GM18873 (cell line): ENCODE results near the gene UBE2V1.
"Not testable (repeated sequence)": the region's sequence is repeated elsewhere in the genome, so short reads cannot be mapped to it uniquely, and the experiment has no call there.

Source experiments
- ATAC-seq: cut with Tn5 transposase; IDR thresholded peaks from one replicate; pipeline ENCODE4 v1.9.1; 2021; ENCODE audit warnings: mild to moderate bottlenecking, moderate library complexity, moderate number of reproducible peaks; ENCODE audit not compliant: unreplicated experiment, low FRiP score

The UBE2V1 gene

DNA sequence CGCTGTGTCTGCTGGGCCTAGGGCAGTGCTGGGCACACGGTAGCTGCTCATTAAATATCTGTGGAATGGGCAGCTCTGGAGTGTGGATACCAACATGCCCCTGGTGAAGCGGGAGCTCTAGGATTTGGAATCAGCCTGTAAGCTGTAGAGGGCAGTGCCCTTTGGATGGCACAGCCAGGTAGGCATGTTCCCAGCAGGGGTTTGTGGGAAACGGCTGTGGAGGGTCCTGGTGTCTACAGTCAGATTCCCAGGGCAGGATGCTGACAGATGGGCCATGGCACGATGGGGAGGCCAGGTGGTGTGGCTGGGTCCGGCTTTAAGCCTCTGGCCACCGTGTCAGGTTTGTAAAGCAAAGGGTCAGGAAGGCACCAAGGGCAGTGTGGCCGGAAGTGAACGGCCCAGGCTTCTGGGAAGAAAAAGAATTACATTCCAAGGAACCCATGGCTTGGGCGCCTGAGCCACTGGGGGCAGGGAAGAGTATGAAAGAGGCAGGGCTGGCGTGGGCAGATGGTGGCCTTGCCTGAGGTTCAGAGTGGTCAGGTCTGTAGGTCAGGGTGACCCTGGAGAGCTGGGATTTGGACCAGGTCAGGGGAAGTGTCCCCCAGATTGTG, 44.8 kb downstream of the UBE2V1 start:
- no peak for ATAC-seq

DNA sequence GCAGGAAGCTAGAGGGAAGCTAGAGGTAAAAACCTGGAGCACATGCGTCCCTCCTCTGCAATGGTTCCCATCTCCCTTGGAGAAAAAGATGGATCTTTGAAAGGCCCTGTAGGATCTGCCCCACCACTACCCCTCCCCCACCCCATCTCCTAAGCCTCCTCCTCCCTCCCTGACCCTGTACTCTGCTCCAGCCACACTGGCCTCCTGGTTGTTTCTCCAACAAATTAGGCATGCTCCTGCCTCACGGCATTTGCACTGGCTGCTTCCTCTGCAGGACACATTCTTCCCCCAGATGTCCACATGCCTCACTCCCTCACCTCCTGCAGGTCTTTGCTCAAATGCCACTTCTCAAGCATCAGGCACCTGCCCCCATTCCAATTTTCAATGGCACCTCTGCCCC, 45.5 kb downstream of the UBE2V1 start:
- ATAC-seq, result no peak

DNA sequence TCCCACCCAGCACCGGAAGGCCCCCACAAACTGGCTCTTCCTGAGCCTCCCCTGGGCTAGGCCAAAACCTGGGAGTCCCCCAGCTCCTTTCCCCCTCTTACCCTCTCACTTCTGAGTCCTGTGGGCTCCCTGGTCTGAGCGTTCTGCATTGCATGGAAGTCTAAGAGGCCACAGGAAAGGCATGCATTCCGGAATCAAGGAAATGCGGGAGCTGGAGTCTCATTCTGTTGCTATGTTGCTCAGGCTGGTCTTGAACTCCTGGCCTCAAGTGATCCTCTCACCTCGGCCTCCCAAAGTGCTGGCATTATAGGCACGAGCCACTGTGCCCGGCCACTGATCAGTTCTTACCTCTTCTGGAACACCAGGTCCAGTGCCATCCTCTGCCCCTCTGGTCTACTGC, 45.9 kb downstream of the UBE2V1 start:
- no peak for ATAC-seq

DNA sequence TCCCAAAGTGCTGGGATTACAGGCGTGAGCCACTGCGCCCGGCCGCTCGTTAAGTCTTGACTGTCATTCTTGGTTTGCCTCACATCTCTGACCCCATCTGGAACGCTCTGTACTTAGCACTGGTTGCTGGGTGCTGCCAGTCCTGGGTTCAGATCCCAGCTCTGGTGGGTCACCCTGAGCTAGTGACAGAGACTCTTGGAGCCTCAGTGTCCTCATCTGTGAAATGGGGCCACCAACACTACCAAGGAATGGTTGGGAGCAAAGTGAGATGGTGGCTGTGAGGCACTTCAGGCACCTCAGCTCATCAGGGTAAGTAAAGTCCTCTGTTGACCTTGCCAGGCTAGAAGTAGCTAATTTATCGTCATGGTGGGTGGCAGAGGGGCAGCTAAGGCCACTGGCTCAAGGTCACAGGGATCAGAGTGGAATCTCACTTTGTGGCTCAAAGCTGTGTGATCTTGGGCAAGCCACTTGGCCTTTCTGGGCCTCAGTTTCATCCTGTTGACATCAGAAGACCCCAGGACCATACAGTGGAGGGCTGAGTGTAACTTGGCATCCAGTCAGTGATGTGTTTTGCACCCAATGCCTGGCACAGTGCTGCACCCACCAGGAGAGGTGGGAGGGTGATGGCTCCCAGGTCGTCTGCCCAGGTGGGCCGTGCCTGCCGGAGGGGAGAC, 46.7 kb downstream of the UBE2V1 start:
- ATAC-seq, result no peak

DNA sequence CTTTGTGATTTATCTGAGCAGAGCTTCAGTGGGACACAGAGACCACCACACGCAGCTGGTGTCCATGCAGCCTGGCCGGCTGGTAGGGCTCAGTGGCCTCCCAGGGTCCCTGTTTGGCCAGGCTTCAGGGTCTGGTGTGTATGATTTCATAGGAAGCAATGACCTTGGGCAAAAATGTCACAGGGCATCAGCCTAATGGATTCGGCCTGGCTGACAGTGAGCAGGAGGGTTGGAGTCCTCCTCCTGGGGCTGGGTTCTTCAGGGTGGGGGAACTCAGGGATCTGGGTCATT, 47.7 kb downstream of the UBE2V1 start:
- ATAC-seq, result no peak

DNA sequence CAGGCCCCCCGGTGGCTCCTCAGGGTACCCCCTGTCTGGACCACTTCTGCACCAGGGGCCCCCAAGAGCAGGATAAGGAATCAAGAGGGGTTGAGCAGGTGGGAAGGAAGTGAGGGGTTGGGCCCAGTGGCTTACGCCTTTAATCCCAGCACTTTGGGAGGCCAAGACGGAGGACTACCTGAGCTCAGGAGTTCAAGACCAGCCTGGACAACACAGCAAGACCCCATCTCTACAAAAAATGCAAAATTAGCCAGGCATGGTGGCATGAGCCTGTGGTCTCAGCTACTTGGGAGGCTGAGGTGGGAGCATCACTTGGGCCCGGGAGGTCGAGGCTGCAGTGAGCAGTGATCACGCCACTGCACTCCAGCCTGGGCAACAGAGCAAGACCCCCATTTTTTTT, 49.2 kb downstream of the UBE2V1 start:
- ATAC-seq, result not testable (repeated sequence)

DNA sequence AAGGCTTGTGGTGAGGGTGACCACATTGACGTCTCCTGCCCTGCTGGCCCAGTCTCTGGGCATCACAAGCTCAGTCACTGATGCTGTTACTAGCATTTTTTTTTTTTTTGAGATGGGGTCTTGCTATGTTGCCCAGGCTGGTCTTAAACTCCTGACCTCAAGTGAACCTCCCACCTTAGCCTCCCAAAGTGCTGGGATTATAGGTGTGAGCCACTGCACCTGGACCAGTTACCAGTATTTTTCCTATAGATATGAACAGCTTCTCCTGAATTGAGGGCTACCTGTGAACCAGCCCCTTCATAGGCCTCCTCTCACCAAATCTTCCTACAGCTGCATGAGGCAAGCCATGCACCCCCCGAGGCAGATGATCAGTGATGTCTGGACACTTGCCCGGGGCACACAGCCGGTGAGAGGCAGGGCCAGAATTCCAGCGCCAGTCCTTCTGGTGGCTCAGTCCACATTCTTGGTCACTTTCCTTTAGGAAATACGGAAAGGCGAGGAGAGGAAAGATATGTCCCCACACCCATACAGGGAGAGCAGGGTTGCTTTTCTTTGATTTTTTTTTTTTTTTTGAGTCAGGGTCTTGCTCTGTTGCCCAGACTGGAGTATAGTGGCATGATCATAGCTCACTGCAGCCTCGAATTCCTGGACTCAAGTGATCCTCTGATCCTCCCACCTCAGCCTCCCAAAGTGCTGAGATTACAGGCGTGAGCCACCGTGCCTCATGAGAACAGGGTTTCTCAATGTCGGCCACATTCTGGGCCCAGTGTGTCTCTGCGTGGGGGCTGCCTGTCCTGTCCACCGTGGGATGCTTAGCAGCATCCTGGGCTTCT, 50.7 kb downstream of the UBE2V1 start:
- ATAC-seq, result no peak

DNA sequence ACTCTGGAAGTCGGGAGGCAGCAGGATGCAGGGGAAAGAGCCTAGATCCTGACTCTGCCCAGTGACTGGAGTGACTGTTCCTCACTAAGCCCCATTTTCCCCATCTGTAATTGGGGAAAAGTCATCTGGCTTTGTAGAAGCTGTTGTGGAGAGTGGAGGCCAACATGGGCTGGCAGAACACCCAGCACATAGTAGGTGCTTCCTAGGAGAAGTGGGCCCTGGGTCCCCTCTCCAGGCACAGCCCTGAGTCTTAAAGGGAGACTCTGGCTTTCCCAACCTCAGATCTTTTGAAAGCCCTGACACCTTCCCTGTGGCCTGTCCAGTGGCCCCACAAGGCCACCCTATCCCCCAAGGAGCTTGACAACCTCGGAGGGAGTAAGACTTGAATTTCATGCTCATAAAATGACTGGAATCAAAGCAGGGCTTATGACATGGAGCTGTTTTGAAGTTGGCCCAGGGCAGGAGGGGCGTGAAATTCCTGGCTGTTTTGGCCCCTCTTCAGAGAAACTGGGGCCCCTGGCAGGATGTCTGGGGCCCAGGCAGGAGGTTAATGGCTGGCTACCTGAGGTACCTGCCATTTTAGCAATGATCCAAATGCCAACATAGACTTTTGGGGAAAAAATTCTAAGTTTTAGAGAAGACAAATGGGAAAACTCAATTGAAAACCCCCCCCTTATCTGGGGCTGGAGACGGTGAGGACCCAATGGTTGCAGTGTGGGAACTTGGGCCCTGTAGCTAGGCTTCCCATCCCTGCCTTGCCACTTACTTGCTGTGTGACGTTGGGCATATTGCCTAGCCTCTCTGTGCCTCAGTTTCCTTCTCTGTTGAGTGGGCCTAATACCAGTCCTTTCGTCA, 51.6 kb downstream of the UBE2V1 start:
- ATAC-seq, result no peak

DNA sequence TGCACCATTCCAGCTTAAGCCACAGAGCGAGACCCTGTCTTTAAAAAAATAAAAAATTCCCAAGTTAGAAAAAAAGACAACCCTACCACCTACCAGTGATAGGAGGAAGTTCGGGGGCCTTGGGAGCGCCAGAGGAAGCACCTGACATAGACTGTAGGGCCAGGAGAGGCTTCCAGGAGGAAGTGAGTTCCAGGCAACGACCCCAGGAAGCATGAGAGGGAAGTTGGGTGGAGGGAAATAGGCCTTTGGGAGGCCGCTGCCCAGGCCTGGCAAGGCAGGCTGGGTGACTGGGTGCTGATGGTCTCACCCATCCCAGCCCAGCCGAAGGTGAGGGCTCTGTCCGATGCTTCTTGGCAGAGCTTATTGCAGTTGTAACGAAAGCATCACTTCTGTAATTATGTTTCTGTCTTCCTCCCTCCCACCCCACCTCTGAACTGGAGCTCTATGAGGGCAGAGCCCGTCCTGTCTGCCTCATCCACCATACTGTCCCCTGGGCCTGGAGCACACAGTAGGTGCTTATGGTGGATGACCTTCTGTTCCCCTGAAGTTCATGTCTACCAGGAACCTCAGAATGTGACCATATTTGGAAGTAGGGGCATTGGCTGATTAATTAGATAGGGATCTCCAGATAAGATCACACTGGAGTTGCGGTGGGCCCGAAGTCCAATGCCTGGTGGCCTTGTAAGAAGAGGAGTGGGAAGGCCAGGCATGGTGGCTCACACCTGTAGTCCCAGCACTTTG, 54.1 kb downstream of the UBE2V1 start:
- no peak for ATAC-seq

DNA sequence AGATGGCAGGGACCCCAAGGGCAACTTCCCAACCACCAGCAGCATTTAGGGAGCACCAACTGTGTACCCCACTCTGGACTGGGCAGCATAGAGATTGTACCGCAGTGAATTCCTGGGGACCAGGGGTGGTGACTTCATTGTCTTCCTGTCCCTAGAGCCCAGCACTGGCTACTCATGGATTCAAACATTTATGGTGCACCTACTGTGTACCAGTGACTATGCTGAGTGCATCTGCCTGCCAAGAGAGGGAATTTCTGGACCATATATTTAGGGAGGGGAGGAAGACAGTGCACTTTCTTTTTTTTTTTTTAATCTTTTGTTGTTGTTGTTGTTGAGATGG, 55.3 kb downstream of the UBE2V1 start:
- no peak for ATAC-seq

DNA sequence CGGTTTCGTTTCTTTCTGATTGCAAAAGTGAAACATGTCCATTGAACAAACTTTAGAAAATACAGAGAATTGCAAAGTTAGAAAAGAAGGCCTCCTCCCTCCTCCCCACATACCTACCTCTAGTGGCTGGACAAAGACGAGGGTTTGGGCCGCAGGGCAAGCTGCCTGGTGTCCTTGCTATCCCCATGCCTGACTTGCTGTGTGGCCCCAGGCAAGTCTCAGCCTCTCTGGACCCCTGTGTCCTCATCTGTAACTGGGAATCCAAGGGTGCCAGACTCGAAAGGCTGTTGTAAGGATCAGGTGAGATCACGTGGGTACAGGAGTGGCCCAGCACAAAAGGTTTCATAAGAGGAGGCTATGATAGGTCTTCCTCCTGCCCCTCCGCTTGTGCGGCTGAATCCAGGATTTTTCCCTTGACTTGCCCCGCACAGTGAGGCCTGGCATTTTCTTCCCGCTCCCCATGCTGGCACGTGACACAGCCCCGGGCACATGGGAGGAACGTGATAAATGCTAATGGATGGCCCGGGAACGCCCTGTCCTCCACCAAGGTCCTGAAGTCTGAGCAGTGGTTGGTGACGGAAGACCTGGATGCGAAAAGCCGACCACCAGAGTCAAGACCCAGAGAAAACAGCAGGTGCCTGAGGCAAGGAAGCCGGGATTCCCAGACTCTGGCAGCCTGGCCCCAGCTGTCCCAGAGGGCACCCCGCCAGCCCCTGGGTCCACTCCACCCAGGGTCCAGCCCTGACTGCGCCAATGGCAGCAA, 55.8 kb downstream of the UBE2V1 start:
- no peak for ATAC-seq

DNA sequence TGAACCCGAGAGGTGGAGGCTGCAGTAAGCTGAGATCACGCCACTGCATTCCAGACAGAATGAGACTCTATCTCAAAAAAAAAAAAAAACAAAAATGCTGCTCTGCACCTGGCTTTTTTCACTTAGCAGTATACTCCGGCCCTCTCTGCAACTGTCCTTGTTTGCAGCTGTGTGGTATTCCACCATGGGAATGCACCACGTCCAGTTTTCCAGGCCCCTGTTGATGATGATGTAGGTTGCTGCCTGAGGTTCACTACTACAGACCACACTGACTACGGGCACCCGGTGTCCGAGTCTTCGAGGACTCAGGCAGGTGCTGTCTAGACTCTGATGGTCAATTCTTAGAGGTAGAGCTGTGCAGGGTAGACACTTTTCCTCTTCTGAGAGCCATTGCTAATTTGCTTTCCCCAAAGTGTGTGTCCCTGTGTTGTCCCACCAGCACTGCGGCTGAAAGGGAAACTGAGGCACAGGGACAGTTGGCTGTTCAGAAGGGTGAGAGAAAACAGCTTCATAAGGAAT, 56.5 kb downstream of the UBE2V1 start:
- no peak for ATAC-seq

DNA sequence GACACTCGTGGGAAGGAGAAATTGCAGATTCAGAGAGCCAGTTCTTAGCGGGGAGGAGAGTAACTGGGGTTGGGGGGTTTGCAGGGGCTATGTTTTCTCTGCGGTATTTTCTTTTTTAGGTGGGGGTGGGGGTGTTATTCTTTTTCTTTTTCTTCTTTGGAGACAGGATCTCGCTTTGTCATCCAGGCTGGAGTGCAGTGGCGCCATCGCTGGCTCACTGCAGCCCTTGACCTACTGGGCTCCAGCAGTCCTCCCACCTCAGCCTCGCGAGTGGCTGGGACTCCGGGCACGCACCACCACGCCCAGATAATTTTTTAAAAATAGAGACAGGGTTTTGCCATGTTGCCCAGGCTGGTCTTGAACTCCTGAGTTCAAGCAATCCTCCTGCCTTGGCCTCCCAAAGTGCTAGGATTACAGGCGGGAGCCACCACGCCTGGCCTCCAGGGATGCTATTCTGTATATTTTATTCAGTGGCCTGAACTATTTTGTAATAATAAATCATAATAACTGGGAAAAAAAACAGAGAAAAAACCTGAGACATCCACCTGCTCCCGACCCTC, 57.3 kb downstream of the UBE2V1 start:
- ATAC-seq, result no peak

DNA sequence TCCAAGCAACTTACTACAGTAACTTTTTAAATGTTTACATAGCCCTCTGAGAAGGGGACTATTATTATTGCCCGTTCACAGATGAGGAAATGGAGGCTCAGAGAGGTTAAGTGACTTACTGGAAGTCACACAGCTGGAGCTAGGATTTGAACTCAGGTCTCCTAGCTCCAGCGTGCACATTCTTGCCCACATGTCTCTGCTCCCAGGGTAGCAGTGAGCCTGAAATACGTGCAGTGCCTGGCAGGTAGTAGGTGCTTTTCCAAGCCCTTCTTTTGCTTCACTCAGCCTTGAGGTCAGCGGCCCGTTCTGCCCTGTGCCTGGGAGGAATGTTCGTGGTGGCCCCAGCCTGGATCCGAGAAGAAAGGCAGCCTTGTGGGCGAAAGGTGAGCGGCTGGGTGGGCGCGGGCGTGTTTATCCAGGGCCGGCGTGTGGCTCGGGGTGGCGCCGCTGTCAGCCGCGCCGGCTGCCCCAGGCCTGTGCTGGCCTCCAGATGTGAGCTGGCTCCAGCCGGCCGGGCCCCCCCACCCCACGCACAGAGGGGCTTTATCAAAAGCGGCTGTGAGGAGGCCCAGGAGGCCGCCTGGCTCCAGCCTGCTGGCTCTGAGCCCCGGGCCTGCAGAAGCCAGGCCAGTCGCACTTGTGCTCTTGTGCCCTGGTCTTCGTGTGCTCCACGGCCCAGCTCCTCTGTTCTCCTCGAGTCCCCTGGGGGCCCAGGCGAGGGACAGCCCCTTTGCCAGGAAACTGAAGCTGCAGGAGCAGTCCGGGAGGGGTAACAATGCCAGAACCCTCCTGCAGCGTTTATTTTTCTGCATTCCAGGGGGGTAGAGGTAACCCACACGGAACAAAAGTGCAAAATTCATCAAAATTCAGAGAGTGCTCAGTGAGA, 58.1 kb downstream of the UBE2V1 start:
- no peak for ATAC-seq

DNA sequence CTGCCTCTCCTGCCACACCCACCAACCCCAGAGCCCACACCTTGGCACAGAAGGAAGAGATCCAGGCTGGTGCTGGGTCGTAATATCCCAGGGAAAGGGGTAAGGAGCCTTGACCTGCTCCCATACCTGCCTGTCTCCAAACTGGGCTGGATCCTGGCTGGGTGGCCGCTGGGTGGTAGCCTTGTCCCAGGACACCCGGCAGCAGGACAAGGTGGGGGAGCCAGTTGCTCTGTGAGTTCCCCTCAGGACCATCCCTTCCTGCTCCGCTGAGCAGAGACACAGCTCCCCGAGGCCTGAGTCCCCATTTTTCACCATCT, 58.8 kb downstream of the UBE2V1 start:
- no peak for ATAC-seq

DNA sequence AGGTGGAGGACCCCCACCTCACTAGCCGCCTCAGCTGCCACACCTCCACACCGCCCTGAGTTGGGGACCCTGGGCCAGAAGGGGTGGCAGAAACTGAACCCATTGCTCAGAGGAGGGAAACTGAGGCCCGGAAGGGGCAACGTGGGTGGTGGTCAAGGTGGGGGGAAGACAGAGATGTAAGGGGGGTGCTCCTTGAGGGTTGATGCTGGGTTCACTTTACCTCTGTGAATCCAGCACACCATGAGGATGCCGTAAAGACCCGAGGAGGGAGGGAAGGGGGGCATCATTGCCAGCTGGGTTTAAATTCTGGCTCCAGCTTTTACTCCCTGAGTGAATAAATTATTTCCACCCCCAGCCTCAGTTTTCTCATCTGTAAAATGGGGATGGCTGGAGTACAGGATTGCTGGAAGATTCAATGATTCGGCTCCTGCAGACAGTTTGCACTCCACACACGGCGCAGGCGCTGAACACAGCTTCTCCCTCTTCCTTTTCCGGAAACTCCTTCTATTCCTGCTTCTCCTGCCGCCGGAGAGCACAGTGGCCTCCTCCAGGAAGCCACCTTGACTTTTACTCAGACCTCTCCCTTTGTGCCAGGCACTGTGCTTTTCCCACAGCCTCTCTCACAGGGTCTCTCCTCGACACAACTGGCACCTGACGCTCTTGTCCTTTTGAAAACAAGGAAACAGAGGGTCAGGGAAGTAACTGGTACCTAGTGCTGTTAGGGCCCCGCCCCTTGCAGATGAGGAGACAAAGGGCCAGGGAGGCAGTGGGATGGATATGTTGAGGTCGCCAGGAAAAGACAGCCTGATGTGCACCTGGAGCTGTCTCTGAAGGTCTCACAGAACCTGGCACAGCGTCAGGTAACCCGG, 59.4 kb downstream of the UBE2V1 start:
- ATAC-seq, result no peak

DNA sequence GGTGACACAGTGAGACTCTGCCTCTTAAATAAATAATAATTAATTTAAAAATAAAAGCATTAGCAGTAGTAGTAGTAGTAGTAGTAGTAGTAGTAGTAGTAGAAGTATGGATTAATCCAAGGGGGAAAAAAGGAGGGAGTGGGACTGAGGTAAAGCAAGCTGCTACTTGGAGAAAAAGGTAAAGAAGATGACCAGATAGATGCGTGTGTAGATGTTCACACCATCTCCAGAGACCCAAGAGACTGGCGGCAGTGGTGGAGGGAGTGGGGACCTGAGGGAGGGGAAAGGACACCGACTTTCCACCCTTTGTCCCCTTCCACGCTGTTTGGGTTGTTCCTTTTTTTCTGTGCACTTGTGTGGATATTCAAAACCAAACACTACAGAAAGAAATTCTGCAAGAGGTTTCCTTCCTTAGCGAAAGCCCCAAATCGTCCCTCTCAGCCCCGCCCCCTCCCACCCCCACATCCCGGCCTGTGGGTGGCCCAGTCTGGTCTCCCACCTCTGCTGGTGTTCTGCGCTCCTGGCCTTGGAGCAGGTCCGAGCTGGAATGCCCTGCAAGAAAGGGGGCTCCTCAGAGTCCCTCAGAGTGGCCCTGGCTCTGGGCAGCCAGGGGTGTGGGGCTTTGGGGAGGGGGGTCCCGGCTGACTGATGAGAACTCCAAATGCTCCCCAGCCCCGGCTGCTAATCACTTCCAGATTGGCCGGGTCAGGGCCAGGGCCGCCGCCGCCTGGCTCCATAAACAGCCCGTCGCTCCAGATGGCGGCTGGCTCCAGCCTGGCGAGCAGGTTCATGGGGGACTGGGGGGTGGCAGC, 60.2 kb downstream of the UBE2V1 start:
- no peak for ATAC-seq
